ENCODE data around the gene EXOG.
A peak's percentile ranks its signal among the peaks of the same experiment; 100 is the strongest.

The EXOG gene

GRCh38 chr3:38515367-38515766, 19.2 kb downstream of the EXOG start:
- no peak for DNase-seq

GRCh38 chr3:38516669-38517068, 20.5 kb downstream of the EXOG start:
- no peak for DNase-seq

GRCh38 chr3:38519000-38519399, 22.9 kb downstream of the EXOG start:
- no peak for DNase-seq

GRCh38 chr3:38519651-38520050, 23.5 kb downstream of the EXOG start:
- DNase-seq, result no peak

- DNase-seq, result peak; percentile 38
These were observed 25.3 kb downstream of the EXOG start for GRCh38 chr3:38521391-38521987.

- DNase-seq, result peak; percentile 0
These were observed 25.9 kb downstream of the EXOG start for GRCh38 chr3:38522002-38522401.

- no peak for DNase-seq
These were observed 28.1 kb downstream of the EXOG start for GRCh38 chr3:38524141-38524739.

GRCh38 chr3:38526792-38527191, 30.7 kb downstream of the EXOG start:
- no peak for DNase-seq

- no peak for DNase-seq
These were observed 32.3 kb downstream of the EXOG start for GRCh38 chr3:38528457-38528856.

- DNase-seq, result no peak
These were observed 36.4 kb downstream of the EXOG start for GRCh38 chr3:38532529-38532928.

GRCh38 chr3:38533285-38533976, 37.3 kb downstream of the EXOG start:
- no peak for DNase-seq

GRCh38 chr3:38534180-38534579, 38.0 kb downstream of the EXOG start:
- no peak for DNase-seq

GRCh38 chr3:38534604-38535003, 38.5 kb downstream of the EXOG start:
- DNase-seq, result no peak

GRCh38 chr3:38536671-38537070, 40.5 kb downstream of the EXOG start:
- DNase-seq, result no peak

- no peak for DNase-seq
These were observed 42.7 kb downstream of the EXOG start for GRCh38 chr3:38538773-38539353.

- no peak for DNase-seq
These were observed 45.7 kb downstream of the EXOG start for GRCh38 chr3:38541806-38542205.

- DNase-seq, result no peak
These were observed 46.5 kb downstream of the EXOG start for GRCh38 chr3:38542401-38543298.

GRCh38 chr3:38543586-38543985, 47.4 kb downstream of the EXOG start:
- no peak for DNase-seq

- no peak for DNase-seq
These were observed 48.8 kb downstream of the EXOG start for GRCh38 chr3:38544926-38545325.

- no peak for DNase-seq
These were observed 49.4 kb downstream of the EXOG start for GRCh38 chr3:38545550-38545949.

- DNase-seq, result no peak
These were observed 49.8 kb downstream of the EXOG start for GRCh38 chr3:38545983-38546382.

GRCh38 chr3:38548154-38548931, 52.2 kb downstream of the EXOG start:
- no peak for DNase-seq
